Epithelial cell of umbilical artery (primary cell): ENCODE data around the gene ZNF608. TPM values are rescaled to one million over a fixed set of nuclear protein-coding genes. Genes with fewer than 3 reads are reported as not detected.

ENCODE experiments used
- total RNA-seq: library from RNA; depleted of rRNA; stranded (reverse); fragments of >200 nt; gene quantifications from 2 replicates; pipeline ENCODE4 v1.2.3, GENCODE V29; 2014

Gene ZNF608
- 3.2 and 12.2 TPM in 2 replicates for total RNA-seq

GRCh38 chr5:124745928-124746915 is at the start of gene ZNF608:
ZNF608 (minus strand) TSS chr5:124746639; CDS start chr5:124744989, 1,650 bp downstream.

